Renal cortex interstitium (tissue), 11 donors: Measurements from ENCODE around the gene C2orf72. TPM values are rescaled to one million over a fixed set of nuclear protein-coding genes. Genes with fewer than 3 reads are reported as not detected.
"Not testable (repeated sequence)": the region's sequence is repeated elsewhere in the genome, so short reads cannot be mapped to it uniquely, and the experiment has no call there.

Experiments used
- DNase-seq, 11 donors: peaks; one replicate each; pipeline ENCODE4 v3.0.0-alpha.2; 2013; ENCODE audit warnings: low read depth in 9 of 11, low spot score in 4 of 11; ENCODE audit errors: extremely low read depth in 1 of 11
- polyA plus RNA-seq, 3 donors: library from polyadenylated mRNA; unstranded; fragments of 120-200 nt; gene quantifications; one replicate each; pipeline ENCODE4 v1.2.1, GENCODE V29; 2013; ENCODE audit not compliant: insufficient read length in 3 of 3

The C2orf72 gene
- polyA plus RNA-seq, 3 donors, result 2.7 to 6.4 (median 3.3) TPM

DNA sequence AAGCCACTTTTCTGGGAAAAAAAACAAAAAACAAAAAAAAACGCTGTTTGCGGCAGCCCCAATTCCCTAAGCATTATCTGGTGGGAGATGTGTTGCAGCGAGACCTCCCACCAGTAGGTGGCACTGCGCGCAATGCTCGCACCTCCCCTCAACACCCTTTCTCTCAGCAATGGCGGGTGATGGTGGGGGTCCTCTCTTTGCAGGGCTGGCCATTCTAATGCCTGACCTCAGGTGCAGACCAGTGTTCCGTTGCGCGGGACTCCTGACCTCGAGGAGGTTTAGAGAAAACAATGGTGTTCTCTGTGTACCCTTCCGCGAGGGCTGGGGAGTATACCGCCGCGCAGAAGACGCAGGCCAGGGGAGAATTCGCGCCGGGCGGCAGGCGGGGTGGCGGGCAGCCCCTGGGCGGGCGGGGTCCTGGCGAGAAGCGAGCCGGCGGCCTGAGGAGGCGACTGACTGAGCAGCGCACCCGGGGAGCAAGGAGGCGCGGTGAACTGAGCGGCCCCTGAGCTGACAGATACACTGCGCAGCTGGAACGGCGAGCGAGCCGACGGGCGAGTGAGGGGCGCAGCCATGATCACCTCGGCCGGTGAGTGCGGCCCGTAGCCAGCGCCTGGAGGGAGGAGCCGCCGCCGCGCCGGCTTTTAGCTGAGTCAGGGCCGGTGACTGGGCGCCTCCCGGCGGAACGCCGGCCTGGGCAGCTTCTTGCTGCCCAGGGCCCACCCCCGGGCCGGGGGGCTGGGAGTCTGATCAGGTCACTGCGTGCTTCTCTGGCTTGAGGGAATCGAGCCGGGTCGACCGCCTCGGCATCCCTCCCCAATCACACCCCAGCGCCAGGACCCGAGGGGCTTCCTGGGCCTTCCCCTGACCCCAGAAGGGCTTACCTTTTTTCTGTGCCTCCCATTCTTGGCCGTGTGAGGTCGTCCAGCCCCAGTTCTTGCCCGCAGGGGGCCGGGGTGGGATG, 19.4 kb downstream of the C2orf72 start, which contains the start of gene PSMD1:
PSMD1 (plus strand) TSS at position 415 of the 964 bp plus-strand sequence; CDS start at position 574, 159 bp downstream.
- peak; percentile 88 to 98 (median 91) for DNase-seq

DNA sequence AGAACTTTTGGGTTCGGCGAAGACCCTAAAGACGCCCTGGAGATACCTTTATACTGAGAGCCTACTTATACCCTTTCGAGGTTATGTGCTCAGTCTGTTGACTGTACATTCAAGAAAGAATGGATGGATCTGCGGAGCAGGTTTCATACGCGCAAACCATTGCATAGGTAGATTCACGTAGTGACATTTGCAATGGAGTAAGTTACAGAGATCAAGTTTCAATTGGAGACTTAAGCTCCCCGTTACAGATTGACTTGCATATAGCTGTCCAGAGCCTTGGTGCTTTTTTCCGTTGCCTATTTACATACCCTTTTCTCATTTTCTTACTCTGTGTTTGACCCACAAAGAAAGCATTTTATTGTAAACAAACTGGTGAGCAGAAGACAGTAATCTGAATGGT, 20.3 kb downstream of the C2orf72 start:
- no peak for DNase-seq

DNA sequence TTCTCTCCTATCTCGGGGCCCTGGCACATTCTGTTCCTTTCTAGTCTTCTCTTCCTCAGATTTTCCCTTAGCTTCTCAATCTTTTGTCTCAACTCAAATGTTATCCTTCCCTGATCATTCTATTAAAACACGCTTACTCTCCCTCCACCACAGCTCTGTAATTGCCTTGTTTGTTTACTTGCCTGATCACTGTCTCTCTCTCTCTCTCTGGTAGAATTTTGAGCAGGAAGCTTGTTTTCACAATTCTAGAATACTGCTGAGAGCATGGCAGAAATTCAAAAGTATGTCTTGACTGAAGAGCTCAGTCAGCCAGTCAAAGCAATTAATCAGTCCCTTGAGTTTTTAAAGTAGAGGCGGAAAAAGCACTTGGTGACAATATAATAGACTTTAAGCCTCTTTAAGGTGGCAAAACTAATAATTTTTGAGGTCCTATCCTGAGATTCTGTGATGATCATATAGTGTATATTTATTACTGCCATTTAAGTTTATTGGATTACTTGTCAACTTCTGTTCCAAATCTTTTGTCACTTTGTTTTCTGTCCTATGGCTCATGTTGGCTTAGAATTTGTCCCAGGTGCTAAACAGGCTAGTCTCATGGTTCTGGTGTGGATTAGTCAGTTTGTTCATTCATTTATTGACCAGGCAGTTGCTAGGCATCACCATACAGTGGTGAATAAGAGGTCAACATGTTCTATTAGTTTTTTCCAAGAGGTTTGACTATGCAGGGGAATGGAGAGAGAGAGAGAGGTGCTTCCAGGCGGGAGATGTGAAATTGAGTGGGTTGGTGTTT, 21.6 kb downstream of the C2orf72 start:
- no peak for DNase-seq

DNA sequence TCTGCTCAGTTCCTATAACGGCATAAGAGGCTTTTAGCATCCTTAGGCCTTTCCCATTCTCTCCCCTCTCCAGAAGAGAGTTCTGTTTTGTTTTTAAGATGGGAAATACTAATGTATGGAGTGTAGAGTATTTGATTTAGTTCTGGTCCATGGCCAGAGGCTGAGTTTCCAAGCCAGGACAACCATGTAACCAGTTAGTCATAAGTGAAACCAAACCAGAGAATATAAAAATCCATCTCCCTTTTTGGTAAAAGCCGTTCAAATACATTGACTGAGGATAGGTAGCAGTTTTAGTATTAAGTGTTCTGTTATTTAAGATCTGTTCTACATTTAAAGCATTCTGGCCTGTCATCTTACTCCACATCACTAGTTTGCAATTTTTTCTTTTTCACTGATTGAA, 22.4 kb downstream of the C2orf72 start:
- no peak for DNase-seq

DNA sequence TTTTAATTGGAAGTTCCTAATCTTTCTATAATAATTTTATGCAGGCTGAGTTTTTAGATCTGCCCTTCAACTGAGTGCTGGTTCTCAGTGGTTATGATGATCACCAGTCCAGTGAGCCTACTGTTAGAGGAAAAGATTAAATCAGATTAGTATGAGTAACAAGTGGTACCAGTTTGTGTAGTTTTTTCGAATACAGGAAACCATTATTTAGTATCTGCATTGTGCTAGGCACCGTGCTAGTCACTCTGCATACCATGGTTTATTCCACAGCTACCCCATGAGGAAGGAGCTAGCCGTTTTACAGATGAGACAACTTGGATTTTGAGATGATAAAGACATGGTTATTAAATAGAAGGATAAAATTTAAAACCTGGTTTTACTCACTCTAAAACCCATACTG, 25.5 kb downstream of the C2orf72 start:
- DNase-seq, result no peak

DNA sequence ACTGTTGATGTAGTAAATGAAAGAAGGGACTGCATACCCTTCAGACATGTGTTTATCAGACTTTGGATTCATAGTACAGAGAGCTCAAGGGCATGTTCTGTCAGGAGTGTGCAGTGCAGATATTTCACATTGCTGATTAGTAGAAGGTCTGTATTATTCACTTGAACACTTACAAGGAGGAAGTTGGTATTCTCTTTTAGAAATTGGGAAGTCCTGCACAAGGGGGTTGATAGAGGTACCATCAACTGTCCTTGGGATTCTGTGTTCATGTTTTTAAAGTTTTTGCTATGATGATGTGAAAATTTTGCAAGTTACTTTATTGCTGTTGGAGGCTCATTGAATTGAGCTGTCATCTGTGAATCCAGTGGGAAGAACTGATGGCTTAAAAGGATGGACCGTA, 26.0 kb downstream of the C2orf72 start:
- no peak for DNase-seq

DNA sequence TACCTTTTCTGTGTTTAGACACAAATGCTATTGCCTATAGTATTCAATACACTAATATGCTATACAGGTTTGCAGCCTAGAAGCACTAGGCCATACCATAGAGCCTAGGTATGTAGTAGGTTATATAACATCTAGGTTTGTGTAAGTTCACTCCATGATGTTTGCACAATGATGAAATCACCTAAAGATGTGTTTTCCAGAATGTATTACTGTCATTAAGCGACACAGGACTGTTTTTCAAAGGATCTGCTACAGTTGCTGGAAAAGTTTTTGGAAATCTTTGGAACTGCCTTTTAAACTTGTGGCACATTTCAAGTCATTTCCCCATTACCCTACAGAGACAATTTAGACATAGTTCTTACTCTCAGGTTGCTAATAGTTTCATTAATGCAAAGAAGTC, 28.6 kb downstream of the C2orf72 start:
- DNase-seq, result no peak

DNA sequence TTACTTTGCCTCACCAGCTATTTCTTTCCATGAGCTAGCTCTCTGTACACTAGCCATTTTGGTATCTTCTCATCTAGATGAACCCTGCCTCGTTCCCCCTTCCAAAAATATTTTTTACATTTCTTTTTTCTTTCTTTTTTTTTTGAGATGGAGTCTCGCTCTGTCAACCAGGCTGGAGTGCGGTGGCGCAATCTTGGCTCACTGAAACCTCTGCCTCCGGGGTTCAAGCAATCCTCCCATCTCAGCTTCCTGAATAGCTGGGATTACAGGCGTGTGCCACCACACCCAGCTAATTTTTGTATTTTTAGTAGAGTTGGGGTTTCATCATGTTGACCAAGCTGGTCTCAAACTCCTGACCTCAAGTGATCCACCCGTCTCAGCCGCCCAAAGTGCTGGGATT, 30.2 kb downstream of the C2orf72 start:
- DNase-seq, result not testable (repeated sequence)

DNA sequence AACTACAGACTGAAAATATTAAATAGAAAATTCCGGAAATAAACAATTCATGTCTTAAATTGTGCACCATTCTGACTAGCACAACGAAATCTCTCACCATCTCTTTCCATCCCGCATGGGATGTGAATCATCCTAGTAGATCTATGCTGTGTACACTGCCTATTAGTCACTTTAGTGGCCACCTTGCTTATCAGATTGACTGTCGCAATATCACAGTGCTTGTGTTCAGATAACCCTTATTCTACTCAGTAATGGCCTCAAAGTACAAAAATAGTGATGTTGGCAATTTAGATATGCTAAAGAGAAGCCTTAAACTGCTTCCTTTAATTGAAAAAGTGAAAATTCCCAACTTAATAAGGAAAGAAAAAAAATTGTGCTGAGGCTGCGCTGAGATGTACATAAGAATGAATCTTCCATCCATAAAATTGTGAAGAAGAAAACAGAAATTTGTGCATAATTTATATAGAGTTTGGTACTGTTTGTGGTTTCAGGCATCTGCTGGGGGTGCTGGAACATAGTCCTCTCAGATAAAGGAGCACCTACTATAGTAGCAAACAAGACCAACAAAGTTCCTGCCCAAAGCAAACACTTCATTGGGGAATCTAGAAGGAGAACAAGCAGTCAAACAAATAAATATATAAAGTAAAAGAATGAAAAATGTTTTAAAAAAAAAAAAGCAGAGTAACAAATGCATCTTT, 31.4 kb downstream of the C2orf72 start:
- no peak for DNase-seq

DNA sequence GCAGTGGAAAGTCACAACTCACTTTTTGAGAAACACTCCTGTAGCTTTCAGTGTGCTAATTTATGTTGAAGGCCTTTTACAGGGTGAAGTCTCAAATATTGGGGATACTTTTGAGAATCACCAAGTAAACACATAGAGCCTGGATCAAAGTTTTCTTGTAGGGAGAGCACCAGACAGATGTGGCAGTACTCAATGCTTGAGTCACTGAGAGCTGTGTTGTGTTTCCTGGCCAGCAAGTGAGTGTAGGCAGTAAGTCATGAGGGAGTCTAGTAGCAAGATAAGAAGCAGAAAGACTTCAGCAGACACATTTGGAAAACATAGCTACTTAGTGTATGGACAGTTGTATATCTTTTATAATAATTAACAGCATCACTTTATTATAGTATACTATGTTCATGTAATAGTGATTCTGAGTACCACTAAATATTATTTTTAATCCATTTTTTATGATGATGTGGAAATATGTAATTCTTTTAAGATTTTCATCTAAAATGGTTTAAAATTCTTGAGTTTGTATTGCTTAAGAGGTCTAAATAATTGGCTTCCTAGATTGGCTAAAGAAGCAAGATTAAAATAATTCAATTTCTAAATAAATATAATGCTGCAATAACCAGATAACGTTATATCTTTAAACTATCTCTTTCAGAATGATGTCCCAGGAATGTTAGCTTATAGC, 32.2 kb downstream of the C2orf72 start:
- no peak for DNase-seq

DNA sequence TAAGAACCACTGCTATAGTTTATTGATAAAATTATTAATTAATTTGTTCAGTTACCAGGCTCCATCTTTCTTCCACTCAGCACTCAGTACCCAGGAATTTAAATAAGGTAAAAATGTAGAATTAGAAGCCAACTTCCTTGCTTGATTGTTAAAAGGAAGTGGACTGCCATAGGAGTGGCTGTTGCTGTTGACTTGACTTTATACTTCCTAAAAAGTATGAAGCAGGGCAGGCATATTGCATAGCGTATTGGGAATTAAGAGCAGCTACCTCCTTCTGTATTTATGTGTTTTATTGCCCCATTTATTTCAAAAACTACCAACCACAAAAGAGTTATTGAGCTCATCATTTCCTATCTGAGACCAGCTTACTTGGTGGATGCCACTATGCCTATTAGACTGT, 47.2 kb downstream of the C2orf72 start:
- no peak for DNase-seq

DNA sequence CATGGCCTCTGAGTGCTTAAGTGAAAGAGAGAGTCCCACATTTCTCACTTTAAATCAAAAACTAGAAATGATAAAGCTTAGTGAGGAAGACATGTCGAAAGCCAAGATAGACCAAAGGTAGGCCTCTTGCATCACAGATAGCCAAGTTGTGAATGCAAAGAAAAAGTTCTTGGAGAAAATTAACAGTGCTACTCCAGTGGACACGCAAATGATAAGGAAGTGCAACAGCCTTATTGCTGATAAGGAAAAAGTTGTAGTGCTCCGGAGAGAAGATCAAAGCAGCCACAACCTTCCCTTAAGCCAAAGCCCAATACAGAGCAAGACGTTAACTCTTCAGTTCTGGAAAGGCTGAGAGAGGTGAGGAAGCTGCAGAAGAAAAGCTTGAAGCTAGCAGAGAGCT, 51.4 kb downstream of the C2orf72 start:
- DNase-seq, result no peak

DNA sequence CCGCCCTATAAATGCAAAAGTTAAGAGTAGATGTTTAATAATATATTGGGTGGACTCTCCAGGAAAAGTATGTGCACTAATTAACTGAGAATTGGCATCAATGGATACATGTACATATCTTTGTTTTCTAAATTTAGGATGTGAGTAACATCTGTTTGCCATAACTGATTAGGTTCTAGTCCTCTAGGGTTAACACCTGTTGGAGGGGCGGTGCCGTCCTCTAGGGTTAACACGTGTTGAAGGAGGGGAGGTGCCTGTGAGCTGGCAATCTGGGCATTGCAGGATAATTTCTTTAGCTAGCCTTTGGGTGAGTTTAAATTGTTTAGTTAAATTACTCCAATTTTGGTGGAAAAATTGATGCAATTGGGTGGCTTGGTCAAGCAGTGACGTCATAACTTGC, 56.6 kb downstream of the C2orf72 start:
- DNase-seq, result no peak

DNA sequence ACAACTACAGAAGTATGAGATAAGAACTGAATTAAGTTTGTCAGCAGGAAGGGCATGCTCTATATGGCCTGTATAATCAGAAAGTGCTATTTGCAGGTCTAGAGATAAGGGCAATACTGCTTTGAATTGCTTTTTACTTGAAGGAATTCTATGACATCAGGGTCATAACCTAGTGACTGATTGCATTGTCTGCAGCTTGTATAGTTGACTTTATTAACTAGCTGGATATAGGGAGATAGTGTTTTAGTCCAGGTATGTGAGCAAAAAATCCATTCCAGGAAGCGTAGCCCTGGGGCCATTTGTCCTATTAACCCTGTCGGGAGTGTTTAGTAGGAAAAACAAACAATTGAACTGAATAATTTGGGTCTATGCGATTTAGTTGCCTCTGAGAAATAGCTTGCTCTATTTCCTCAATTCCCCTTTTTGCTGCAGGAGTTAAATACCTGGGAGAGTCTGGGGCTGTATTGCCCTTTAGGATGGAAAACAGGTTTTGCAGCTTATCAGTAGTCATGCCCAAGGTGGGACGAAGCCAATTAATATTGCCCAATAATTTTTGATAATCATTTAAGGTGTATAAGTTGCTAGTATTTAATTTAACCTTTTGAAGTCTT, 57.5 kb downstream of the C2orf72 start:
- no peak for DNase-seq

Other genes starting within 250 kb of the C2orf72 start
- 1,000 to 10,000 TPM in 1 of 3 donors, 100 to 1,000 TPM in 2; 886 to 1,024 (median 891) TPM for gene ITM2C, start 172.6 kb upstream of the C2orf72 start, polyA plus RNA-seq
- under 1 TPM; 0.17 to 0.30 (median 0.22) TPM for gene GPR55, start 112.3 kb upstream of the C2orf72 start, polyA plus RNA-seq
- not detected for gene SPATA3, start 41.4 kb upstream of the C2orf72 start, polyA plus RNA-seq
- gene PSMD1, start 19.3 kb downstream of the C2orf72 start, polyA plus RNA-seq, result 100 to 1,000 TPM in 1 of 3 donors, 10 to 100 TPM in 2; 94.9 to 104 (median 97.5) TPM
- gene HTR2B, start 87.5 kb downstream of the C2orf72 start, polyA plus RNA-seq, result 10 to 100 TPM; 13.9 to 20.5 (median 16.0) TPM
- 10 to 100 TPM; 27.0 to 30.2 (median 29.1) TPM for gene ARMC9, start 161.1 kb downstream of the C2orf72 start, polyA plus RNA-seq